Kidney (tissue), 14 donors: Measurements from ENCODE around the gene ADGRL2. TPM values are rescaled to one million over a fixed set of nuclear protein-coding genes. Genes with fewer than 3 reads are reported as not detected.

Source experiments
- DNase-seq, 5 donors: peaks; one replicate each; pipeline ENCODE4 v3.0.0-alpha.2; 2013 to 2020
- FAIRE-seq: peaks from 2 replicates; lab custom pipeline; 2012; peaks lifted over from hg19 to GRCh38; lab: Jason Lieb, UNC
- H3K27ac ChIP-seq, 2 donors: one replicate each; pipeline ENCODE4 v1.7.0; 2013; ENCODE audit warnings: low read depth in 2 of 2, low read length in 2 of 2, inconsistent platforms in 1 of 2
- H3K27me3 ChIP-seq: one replicate; pipeline ENCODE4 v1.7.1; 2013; ENCODE audit warnings: low read length, inconsistent platforms; ENCODE audit not compliant: control insufficient read depth, insufficient read depth
- H3K36me3 ChIP-seq, 3 donors: one replicate each; pipeline versions ENCODE4 v1.7.0 to v1.7.1; 2013; ENCODE audit warnings: low read length in 3 of 3, control low read depth in 1 of 3, inconsistent platforms in 1 of 3; ENCODE audit not compliant: insufficient read depth in 3 of 3, control insufficient read depth in 2 of 3
- H3K4me1 ChIP-seq, 3 donors: one replicate each; pipeline versions ENCODE4 v1.7.0 to v1.7.1; 2013; ENCODE audit warnings: low read length in 3 of 3, inconsistent platforms in 1 of 3, low read depth in 1 of 3; ENCODE audit not compliant: control insufficient read depth in 2 of 3, insufficient read depth in 2 of 3
- H3K4me3 ChIP-seq, 3 donors: one replicate each; pipeline versions ENCODE4 v1.7.0 to v1.8.1; 2013; ENCODE audit warnings: low read length in 3 of 3, control low read depth in 1 of 3, inconsistent platforms in 1 of 3
- H3K9ac ChIP-seq, 3 donors: one replicate each; pipeline versions ENCODE4 v1.7.0 to v1.7.1; 2013; ENCODE audit warnings: low read length in 3 of 3, control low read depth in 1 of 3, inconsistent platforms in 1 of 3
- H3K9me3 ChIP-seq, 3 donors: one replicate each; pipeline versions ENCODE4 v1.7.0 to v1.7.1; 2013; ENCODE audit warnings: low read length in 3 of 3, control low read depth in 1 of 3, inconsistent platforms in 1 of 3; ENCODE audit not compliant: control insufficient read depth in 2 of 3, insufficient read depth in 1 of 3
- intact Hi-C: fragments of 100-400 bp; cut with DNase I; formaldehyde crosslinking; loops from one replicate; pipeline ENCODE4 v1.11.1; 2022
- polyA plus RNA-seq: library from polyadenylated mRNA; stranded (reverse); fragments of 350-450 nt; fragmentation: Illumina TruSeq; extraction: RNeasy Lipid Tissue Mini Kit (QIAGEN cat#74804); gene quantifications from one replicate; pipeline ENCODE4 v1.2.3, GENCODE V29; 2014; ENCODE audit warnings: low read depth, low replicate concordance; ENCODE audit not compliant: insufficient read depth
- total RNA-seq: library from RNA; stranded (reverse); fragmentation: NEBNext Ultra II Directional; extraction: Animal tissue kit (Norgen Biotek cat#: 25700); gene quantifications from one replicate; pipeline ENCODE4 v1.2.1, GENCODE V29; 2021
- TF ChIP-seq, protein P1 (sequence below): IDR thresholded peaks from 3 replicates; pipeline ENCODE4 v1.5.1; 2012; ENCODE audit warnings: mild to moderate bottlenecking, moderate library complexity, borderline replicate concordance; ENCODE audit not compliant: insufficient read depth; ENCODE audit errors: extremely low read depth
- donor health status: control.
- donor health status: control.
- donor health status: control.
- donor health status: control.
- donor health status: control.
- donor health status: DM: yes; HTN: yes; CAD: no.
- donor health status: Normal renal cell carcinoma (clear cell type).

The ADGRL2 gene
- total and polyA plus RNA-seq, 2 donors from 2014 or later, result 27.2 to 71.2 TPM

DNA sequence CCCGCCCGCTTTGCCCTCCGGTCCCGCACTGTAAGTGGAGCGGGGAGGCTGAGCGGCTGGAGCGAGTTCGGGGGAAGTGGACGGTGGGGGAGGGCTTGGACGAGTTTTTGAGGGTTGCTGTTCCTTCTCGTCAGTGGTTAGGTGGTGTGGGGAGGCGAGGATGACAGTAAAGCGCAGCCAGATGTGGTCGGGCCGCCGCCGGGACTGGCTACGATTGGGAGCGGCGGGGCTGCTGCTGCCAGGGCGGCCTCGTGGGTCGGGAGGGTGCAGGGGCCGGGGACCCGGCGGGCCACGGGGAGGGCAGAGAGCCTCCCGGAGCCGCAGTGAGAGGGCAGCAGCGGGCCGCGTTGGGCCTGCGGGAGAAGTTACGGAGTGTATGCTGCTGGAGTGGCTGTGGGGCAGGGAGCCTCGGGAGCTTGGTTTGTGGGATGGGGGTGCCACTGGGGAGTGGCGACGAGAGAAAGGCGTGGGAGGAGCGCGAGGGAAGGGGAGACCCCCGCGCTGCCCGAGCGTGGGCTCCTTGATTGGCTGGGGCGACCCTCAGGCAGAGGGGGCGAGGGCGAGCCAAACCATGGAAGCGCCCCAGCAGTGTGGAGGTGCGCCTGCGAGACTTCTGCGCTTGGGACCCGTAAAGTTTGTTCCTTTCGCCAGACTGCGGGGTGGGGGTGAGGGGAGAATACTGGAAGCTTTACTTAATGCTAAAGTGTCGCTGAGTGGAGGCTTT is 2.1 kb downstream of the ADGRL2 start:
- FAIRE-seq (no peak), DNase-seq (peak; percentile 83 to 91 (median 87))
- H3K9ac ChIP-seq, result peak overlapping the region; percentile 42 to 61 (median 54)
- H3K9me3 ChIP-seq, result no peaks in the 10 kb centered on the region
- peak overlapping the region; percentile 86 to 95 for H3K27ac ChIP-seq
- H3K27me3 ChIP-seq, result no peaks in the 10 kb centered on the region
- peaks cover 0 to 15% (median 4%) of the 10 kb centered on the region in 3 donors for H3K4me1 ChIP-seq
- intact Hi-C loops, result no loop called here
- H3K36me3 ChIP-seq, result no peaks in the 10 kb centered on the region
- TF ChIP-seq, protein P1, sequence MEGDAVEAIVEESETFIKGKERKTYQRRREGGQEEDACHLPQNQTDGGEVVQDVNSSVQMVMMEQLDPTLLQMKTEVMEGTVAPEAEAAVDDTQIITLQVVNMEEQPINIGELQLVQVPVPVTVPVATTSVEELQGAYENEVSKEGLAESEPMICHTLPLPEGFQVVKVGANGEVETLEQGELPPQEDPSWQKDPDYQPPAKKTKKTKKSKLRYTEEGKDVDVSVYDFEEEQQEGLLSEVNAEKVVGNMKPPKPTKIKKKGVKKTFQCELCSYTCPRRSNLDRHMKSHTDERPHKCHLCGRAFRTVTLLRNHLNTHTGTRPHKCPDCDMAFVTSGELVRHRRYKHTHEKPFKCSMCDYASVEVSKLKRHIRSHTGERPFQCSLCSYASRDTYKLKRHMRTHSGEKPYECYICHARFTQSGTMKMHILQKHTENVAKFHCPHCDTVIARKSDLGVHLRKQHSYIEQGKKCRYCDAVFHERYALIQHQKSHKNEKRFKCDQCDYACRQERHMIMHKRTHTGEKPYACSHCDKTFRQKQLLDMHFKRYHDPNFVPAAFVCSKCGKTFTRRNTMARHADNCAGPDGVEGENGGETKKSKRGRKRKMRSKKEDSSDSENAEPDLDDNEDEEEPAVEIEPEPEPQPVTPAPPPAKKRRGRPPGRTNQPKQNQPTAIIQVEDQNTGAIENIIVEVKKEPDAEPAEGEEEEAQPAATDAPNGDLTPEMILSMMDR, result peak; percentile 51
- peak overlapping the region; percentile 77 to 88 (median 79) for H3K4me3 ChIP-seq

DNA sequence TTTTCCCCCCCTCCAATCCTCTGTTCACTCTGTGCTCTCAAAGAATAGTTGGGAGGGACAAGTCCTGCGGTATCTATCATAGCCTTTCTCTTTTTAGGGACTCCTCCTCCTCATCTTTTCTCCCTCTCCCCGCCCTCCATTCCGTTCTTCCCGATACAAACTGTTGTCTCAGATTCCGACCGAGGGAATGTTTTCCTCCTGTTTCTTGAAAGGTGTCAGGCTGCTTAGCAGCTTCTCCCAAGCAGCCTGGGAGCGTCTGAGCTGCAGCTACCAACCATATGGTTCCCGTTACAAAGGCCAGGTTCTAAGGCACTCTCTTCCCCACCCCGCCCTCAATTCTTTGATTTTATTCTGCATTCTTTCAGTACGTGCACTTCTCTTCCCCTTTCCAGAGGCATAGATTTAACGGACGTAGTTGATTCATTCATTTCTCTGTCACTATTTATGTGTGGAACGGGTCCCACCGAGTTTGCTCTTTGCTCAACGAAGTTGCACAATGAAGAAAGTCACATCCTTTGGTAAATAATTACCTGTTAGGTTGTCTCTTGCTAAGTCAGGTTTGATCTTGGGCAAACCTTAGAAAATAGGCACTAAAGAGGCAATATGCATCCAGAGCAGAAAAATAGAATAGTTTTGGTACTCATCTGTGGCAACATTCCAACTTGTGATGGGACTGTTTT is 2.8 kb downstream of the ADGRL2 start:
- H3K4me3 ChIP-seq, result peak overlapping the region; percentile 77 to 88 (median 79)
- no peak for FAIRE-seq
- H3K27me3 ChIP-seq, result no peaks in the 10 kb centered on the region
- intact Hi-C loops, result no loop called here
- peak overlapping the region; percentile 42 to 61 (median 54) for H3K9ac ChIP-seq
- TF ChIP-seq, protein P1, result no peak
- no peaks in the 10 kb centered on the region for H3K9me3 ChIP-seq
- peak overlapping the region; percentile 86 to 95 for H3K27ac ChIP-seq
- H3K4me1 ChIP-seq, result peaks cover 0 to 19% (median 4%) of the 10 kb centered on the region in 3 donors
- DNase-seq, result peak in 2 of 5 donors; percentile 59 to 81
- no peaks in the 10 kb centered on the region for H3K36me3 ChIP-seq

DNA sequence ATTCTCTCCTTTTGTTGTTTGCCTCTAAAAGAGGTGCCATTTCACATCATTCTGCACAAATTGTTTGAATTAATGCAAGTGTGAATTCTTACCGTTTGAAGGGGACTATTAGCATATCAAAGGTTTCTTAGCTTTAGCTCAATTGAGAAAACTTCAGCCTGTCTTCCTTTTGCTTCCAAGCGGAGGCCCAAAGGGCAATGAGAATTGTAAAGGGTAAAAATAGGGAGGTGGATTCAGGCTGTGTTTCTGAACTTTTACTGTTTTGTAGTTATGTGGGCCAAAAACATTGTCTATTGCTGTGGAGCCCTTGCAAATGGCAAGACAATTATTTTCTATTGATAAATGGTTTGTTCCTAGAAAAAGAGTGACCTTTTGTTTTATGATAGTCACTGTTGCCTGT is 3.6 kb downstream of the ADGRL2 start:
- TF ChIP-seq, protein P1, result no peak
- intact Hi-C loops, result no loop called here
- Histone ChIP-seq H3K36me3 (no peaks in the 10 kb centered on the region), H3K9ac (peak overlapping the region in 2 of 3 donors; percentile 42 to 54), H3K27ac (peak overlapping the region in 1 of 2 donors; percentile 13), H3K27me3 (no peaks in the 10 kb centered on the region), H3K4me3 (peak overlapping the region; percentile 77 to 88 (median 79)), H3K4me1 (peaks cover 0 to 24% (median 4%) of the 10 kb centered on the region in 3 donors), H3K9me3 (no peaks in the 10 kb centered on the region)
- DNase-seq (peak in 2 of 5 donors; percentile 43 to 66), FAIRE-seq (no peak)
